NCI-H2029 treated with DMSO at 0.1 percent for 48 hours (cell line): ENCODE measurements around the gene CDK6.
A peak's percentile ranks its signal among the peaks of the same experiment; 100 is the strongest.

Experiments used
- DNase-seq: peaks from one replicate; lab custom pipeline; 2025; lab: John Stamatoyannopoulos, UW

Gene CDK6

GRCh38 chr7:92826258-92826938 is 10.0 kb downstream of the CDK6 start:
- no peak for DNase-seq

DNA sequence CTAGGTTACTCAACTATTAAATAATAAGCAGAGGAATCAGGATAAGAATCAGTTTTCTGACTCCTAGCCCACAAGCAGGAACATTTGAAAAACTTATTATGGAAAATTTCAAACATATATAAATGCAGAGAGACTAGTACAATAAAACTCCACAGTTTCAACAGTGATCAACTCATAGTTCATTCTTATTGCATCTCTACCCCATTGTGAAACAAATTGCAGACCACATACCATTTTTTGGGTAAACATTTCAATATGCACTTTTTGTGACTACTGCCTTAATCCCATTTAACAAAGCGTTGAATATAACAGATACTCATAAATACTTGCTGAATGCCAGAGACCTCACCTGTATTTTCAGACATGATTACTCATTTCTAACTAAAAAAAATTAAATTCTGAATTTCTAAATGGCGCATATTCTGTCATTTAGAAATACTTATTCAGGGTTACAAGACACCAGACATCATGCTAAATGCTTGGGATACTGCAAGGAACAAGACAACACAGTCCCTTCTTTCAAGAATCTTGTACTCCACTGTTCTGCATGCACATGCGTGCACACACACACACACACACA is 11.4 kb downstream of the CDK6 start:
- no peak for DNase-seq

DNA sequence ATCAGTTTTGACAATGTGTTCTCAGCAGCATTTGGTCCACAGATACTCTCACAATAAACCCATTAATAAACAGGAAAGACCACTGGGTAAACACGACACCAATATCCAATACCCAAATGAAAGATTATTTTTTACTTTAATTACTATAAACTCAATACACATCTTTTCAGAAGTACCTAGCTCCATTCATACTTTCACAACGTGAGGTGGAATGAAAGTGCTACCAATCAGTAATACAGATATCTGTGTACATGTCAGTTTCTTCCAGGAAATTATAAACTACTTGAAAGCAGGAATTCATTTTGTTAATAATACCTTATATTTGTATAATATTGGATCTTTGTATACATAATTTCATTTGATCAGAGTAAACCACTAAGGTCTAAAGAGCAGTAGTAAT is 11.9 kb downstream of the CDK6 start:
- DNase-seq: no peak

DNA sequence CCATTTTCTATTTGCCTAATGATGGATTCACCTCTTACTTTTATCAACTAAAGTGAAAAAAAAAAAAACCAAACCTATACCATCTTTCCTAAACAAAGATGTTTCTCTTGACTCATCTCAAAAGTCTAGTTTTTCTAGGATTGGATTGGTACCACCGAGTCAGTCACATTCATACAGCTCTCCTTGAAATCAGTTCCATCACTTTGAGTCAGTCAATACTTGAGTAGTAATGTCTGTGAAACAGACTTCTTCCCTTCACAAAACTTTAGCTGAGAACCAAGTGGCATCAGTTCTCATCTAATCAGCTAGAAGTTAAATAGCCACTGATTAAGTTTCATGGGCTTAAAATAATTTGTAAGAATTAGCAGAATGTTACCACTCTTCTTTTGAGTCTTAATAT is 13.3 kb downstream of the CDK6 start:
- no peak for DNase-seq

GRCh38 chr7:92820191-92820590 is 16.2 kb downstream of the CDK6 start:
- DNase-seq: no peak

DNA sequence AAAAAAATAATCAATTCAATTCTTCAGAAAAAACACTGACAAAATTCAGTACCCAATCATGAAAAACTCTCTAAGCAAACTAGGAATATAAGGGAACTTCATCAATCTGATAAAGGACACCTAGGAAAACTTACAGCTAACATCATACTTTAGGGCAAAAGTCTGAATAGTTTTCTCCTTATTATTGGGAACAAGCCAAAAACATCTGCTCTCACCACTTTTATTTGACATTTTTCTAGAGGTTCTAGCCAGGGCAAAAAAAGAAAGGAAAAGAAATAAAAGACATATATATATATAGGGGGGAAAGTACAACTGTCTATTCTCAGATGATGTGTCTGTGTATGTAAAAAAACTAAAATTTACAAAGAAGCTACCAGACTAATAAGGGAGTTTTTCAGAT is 19.0 kb downstream of the CDK6 start:
- DNase-seq: no peak

DNA sequence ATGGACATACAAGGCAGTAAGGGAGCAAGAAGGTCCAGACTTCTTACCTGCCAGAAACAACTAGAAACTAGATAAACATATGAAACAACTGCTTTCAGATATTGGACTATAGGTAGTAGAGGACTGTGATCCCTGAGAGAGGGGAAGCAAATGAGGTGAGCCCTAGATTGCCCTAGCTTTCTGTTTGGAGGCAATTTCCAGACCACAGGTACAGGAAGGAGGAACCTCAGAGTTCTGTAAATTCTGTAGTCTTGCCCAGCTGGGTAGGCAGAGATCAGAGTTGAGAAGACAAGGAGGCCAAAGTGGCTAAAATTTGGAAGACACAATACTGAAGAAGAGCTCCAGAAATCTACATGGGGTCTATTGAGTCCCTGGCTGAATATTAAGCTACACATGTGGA is 21.0 kb downstream of the CDK6 start:
- no peak for DNase-seq

DNA sequence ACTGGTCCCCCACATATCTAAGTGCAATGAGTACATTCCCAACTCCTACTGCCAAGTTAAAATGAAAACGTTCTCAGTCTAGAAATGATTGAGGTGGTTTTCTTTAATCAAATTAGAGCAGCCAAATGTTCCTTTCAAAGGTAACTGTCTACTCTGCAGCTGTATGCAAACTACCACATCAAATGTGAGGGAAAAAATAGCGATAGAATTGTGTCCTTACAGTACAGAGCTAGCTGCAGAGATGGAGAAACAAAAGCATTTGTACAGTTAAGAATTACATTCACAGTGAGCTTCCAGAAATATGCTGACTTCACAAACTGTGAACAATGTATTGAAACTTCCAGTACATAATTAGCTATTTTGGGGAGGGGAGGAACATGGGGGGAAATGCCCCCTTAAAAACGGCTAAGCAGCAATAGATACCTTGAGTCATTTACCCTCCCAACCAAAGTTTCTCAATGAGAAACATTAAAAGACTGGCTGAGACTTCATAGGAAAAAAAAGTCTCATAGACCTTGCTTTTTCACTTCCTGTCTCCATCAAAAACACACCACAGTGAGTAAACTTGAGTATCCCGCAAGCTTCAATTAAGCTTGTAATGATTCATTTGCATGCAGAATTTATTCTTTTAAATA is 22.9 kb downstream of the CDK6 start:
- DNase-seq: no peak

- no peak for DNase-seq
These were observed 25.2 kb downstream of the CDK6 start for GRCh38 chr7:92811158-92811557.

- peak; percentile 32 for DNase-seq
These were observed 26.4 kb downstream of the CDK6 start for GRCh38 chr7:92809760-92810573.

DNA sequence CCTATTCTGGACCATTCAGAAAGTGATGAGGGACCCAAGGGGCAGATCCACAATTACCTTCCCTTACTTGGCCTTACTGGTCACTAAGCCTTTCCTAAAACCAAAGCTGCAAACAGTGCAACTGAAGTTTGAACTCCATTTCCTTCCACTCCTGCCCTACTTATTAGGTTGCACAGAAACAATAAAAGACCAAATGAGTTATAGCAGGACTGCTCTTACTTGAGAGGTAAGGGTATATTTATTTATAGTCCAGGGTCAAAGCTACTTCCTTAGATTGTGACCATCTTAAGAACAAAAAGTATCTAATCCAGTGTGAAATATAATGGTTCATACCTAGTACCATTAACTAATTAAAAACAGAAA is 27.0 kb downstream of the CDK6 start:
- no peak for DNase-seq

GRCh38 chr7:92808635-92809034 is 27.7 kb downstream of the CDK6 start:
- DNase-seq: no peak

DNA sequence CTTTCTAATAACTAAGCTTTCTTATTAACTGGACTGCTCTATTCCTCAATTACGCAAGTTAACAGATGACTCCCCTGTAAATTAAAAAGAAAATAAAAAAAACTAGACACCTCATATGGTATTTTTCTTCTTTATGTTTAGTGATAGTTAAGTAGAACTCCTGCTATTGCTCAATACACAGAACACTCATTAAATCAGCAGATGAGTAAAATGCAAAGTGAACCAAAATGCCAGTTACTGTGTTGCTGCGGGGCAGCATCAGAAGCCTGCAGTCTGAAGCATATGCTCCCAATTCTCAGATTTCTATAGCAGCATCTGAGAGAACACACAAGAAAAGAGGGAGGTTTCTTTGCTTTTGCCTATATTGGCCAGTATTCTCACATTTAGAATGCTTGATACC is 28.4 kb downstream of the CDK6 start:
- DNase-seq: no peak

DNA sequence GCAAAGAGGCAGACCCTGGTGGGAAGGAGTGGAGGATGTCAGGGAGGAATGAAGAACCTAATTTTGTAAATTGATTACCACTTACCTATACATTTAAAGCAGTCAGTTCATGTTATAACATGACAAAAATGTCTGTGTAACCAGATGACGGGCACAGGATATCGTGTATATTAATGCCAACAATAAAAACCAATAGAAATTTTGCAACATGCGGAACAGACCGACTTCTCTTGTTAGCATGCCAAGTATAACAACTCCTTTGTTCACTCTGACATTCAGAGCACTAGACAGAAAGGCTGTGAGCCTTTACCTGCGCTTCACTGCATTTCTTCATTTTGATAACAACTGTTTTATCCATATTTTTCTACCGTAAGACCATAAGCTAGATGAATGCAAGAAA is 29.9 kb downstream of the CDK6 start:
- DNase-seq: no peak

- DNase-seq: no peak
These were observed 34.0 kb downstream of the CDK6 start for GRCh38 chr7:92802406-92802805.

DNA sequence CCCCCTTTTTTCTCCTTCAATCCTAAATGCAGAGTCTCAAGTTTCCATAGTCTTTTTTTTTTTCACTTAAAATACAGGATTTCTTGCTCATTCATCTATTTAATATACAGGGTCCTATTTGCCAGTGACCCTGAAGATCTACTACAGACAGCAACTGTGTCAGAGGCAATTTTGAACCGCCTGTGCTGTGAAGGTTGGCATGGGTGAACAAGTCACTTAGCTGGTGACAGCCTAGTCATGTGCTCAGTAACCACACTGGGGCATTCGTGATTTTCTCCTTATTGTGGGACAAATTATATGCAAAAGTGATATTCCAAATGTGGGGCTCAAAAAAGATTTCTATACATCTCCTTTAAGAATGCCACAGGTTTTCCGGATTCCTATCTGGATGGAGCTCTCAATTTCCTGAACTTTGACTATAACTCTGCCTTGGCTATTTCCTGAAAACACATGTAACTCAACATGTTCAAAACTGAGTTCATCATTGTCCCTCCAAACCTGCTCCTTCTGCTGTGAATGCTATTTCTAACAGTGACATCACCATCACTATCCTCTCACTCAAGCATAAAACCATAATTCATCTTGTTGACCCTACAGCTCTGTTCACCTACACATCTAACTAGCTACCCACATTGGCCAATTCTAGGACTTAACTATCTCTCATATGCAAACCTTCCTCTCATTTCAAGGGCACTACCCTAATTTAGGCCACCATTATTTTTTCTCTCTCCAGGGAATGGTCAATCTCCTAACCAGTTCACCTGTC is 36.7 kb downstream of the CDK6 start:
- no peak for DNase-seq

- DNase-seq: no peak
These were observed 37.7 kb downstream of the CDK6 start for GRCh38 chr7:92798517-92799249.

- no peak for DNase-seq
These were observed 38.7 kb downstream of the CDK6 start for GRCh38 chr7:92797693-92798092.

- DNase-seq: no peak
These were observed 39.1 kb downstream of the CDK6 start for GRCh38 chr7:92797284-92797683.

DNA sequence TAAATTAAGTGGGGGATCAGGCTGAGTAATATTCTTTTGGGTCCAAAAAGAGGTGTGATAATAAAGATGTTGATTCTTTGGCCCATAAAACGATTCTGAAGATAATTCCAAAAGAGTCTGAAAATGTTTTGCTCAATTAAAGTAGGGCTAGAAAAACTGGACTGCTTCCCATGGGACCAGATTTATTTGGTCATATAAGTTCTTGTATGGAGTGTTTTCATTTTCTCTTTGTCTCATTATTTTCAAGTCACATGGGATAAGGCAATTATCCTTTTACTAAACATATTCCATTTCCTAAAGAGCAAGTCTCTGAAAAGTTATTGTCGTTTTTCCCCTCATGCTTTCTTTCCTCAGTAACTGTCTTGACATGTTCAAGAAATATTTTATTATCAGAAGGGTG is 41.5 kb downstream of the CDK6 start:
- no peak for DNase-seq

DNA sequence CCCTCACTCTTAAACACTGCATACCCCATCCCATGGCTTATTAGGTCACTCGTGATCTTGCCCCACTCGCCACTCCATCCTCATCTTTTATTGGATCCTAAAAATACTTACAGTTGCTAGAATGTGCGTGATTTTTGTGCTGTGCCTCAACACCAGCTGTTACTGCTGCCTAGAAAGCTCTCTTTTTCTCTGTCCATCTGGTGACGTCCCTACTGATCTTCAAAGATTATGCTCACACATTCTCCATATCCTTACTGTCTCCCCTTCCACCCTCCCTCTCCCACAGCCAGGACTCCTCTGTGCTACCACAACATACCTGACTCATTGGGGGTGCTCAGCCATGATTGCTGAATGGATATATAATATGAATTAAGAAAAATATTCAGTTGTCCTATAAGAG is 42.0 kb downstream of the CDK6 start:
- DNase-seq: no peak
